Pancreas (tissue), 10 donors: Measurements from ENCODE around the gene EFNB2. TPM values are rescaled to one million over a fixed set of nuclear protein-coding genes. Genes with fewer than 3 reads are reported as not detected.

ENCODE experiments used
- ATAC-seq, 4 donors: fragments of 200-7000 bp; cut with Tn5 transposase; one replicate each; pipeline versions ENCODE4 v1.8.0 to v1.9.1; 2020; ENCODE audit warnings: mild to moderate bottlenecking in 4 of 4, moderate library complexity in 4 of 4
- DNase-seq, 6 donors: peaks; one replicate each; pipeline ENCODE4 v3.0.0-alpha.2; 2020
- FAIRE-seq: peaks from 2 replicates; lab custom pipeline; 2012; peaks lifted over from hg19 to GRCh38; lab: Jason Lieb, UNC
- H3K27ac ChIP-seq, 4 donors: fragments of 200-600 bp; sonication (generic); 1 replicate in 3 of 4; 2 replicates in 1 of 4; pipeline versions ENCODE4 v1.5.0 to v1.8.0; 2020
- H3K27me3 ChIP-seq, 4 donors: fragments of 200-600 bp; one replicate each; pipeline ENCODE4 v1.8.0; 2021
- H3K36me3 ChIP-seq, 3 donors: fragments of 200-600 bp; sonication (generic) in 1 of 3; one replicate each; pipeline versions ENCODE4 v1.5.0 to v1.8.0; 2020 to 2021
- H3K4me1 ChIP-seq, 3 donors: fragments of 200-600 bp; one replicate each; pipeline ENCODE4 v1.8.0; 2021
- H3K4me3 ChIP-seq, 4 donors: fragments of 200-600 bp; sonication (generic) in 2 of 4; one replicate each; pipeline versions ENCODE4 v1.5.0 to v1.8.0; 2020 to 2021
- H3K9me3 ChIP-seq, 4 donors: fragments of 200-600 bp; one replicate each; pipeline ENCODE4 v1.8.0; 2021
- CTCF ChIP-seq, 4 donors: fragments of 200-600 bp; sonication (generic) in 3 of 4; IDR thresholded peaks; one replicate each; pipeline versions ENCODE4 v1.5.0 to v1.8.0; 2021; ENCODE audit warnings: antibody characterized with exemption in 4 of 4
- WGBS, 2 donors: extraction: QIAGEN DNeasy Blood & Tissue Kit; methylation state at CpG; one replicate each; pipeline ENCODE4 v1.1.7; 2013; 5-methylcytosine and 5-hydroxymethylcytosine counted together
- intact Hi-C, 3 donors: fragments of 100-400 bp; cut with DNase I; formaldehyde crosslinking; loops; one replicate each; pipeline versions ENCODE4 v1.11.1 to v1.14.2; 2022
- polyA plus RNA-seq, 2 donors: library from polyadenylated mRNA; stranded (reverse); fragments of 200-250 nt; gene quantifications; one replicate each; pipeline ENCODE4 v1.2.3, GENCODE V29; 2013
- total RNA-seq, 6 donors: library from RNA; stranded (reverse); fragmentation: NEBNext Ultra II Directional in 4 of 6; extraction: Animal tissue kit (Norgen Biotek cat#: 25700) in 4 of 6; gene quantifications; one replicate each; pipeline versions ENCODE4 v1.2.1 to v1.2.4, GENCODE V29; 2021 to 2023
- donor health status: healthy with polysubstance abuse.
- donor health status: DM: no; HTN: no; CAD: no; lungs with moderate emphysema.
- donor health status: DM: no; HTN: no; CAD: no.
- donor health status: control.
- donor health status: control.
- donor health status: Bipolar disorder and iron deficiency.
- donor health status: DM: yes; HTN: yes; CAD: no.
- donor health status: DM: no; HTN: no; CAD: no.
- donor health status: DM: no; HTN: no; CAD: no.
- donor health status: DM: yes; HTN: yes; CAD: no.

The EFNB2 gene
- total and polyA plus RNA-seq, 8 donors = 2.4 to 8.0 (median 3.0) TPM

- DNase-seq (peak; percentile 90 to 97 (median 95)), FAIRE-seq (peak; percentile 93), ATAC-seq (peak; percentile 90 to 95 (median 93))
- H3K9me3 ChIP-seq = no peaks in the 10 kb centered on the region
- peak within 1 kb of the TSS; percentile 86 to 93 (median 90) for H3K27ac ChIP-seq
- TF ChIP-seq CTCF (IDR thresholded peaks at IDR 0.05) = no peak
- peaks cover 12 to 36% (median 18%) of the 10 kb centered on the region in 3 donors for H3K4me1 ChIP-seq
- H3K27me3 ChIP-seq = no peaks in the 10 kb centered on the region
- WGBS, 2 donors = 0 to 1% methylated on average over 100 to 108 of the region's 108 CpGs
- H3K36me3 ChIP-seq = no peaks in the 10 kb centered on the region
- intact Hi-C loops = no loop called here
- H3K4me3 ChIP-seq = peak within 1 kb of the TSS; percentile 75 to 96 (median 94)
Observed at GRCh38 chr13:106567474-106568298, 32.2 kb upstream of the EFNB2 start, which contains the start of gene ARGLU1. ARGLU1 (minus strand) TSS chr13:106568137; CDS start chr13:106567919, 218 bp downstream.

DNA sequence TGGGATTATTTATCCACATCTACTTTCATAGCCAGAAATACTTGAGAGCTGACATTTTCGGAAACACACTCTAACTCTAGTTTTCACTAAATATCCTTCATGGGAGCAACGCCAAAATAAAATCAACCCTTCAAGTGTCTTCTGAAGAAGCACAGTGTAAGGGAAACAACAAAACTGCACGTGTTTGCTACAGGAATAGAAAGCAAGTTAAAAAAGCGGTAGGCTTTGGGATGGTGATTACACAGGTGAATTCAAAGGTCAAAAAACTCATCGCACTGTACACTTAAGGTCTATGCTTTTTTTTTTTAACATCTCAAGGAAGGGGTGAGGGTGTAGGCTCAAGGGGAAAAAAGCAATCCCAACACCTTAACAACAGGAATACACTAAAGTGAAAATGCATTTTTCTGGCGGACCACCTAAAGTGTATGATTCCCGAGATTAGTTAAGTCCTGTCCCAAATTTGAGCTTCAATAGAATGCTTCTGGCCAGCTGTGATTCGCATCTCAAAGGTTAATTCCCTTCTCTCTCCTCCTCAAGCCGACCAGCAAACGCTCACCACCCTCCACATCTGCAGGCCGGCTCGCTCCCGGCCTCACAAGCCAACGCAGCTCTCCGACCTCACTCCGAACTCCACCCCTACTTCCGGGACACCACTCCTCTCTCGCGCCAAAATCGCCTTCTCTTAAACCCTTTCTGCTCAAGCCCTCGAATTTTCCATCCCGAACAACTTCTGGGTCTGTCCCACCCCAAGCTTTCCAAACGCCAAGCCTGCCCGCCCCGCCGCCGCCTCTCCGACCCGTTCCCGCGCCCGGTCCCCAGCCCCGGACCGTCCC lies 31.4 kb upstream of the EFNB2 start:
- H3K27me3 ChIP-seq = no peaks in the 10 kb centered on the region
- WGBS, 2 donors = 1% methylated on average over 28 to 34 of the region's 34 CpGs
- peak in 4 of 6 donors; percentile 43 to 59 (median 52) for DNase-seq
- peak overlapping the region; percentile 75 to 96 (median 94) for H3K4me3 ChIP-seq
- intact Hi-C loops = no loop called here
- no peaks in the 10 kb centered on the region for H3K9me3 ChIP-seq
- FAIRE-seq = no peak
- peak; percentile 49 to 70 (median 59) for ATAC-seq
- TF ChIP-seq CTCF (IDR thresholded peaks at IDR 0.05) = no peak
- H3K36me3 ChIP-seq = no peaks in the 10 kb centered on the region
- peak overlapping the region; percentile 86 to 93 (median 90) for H3K27ac ChIP-seq
- peaks cover 12 to 40% (median 18%) of the 10 kb centered on the region in 3 donors for H3K4me1 ChIP-seq

DNA sequence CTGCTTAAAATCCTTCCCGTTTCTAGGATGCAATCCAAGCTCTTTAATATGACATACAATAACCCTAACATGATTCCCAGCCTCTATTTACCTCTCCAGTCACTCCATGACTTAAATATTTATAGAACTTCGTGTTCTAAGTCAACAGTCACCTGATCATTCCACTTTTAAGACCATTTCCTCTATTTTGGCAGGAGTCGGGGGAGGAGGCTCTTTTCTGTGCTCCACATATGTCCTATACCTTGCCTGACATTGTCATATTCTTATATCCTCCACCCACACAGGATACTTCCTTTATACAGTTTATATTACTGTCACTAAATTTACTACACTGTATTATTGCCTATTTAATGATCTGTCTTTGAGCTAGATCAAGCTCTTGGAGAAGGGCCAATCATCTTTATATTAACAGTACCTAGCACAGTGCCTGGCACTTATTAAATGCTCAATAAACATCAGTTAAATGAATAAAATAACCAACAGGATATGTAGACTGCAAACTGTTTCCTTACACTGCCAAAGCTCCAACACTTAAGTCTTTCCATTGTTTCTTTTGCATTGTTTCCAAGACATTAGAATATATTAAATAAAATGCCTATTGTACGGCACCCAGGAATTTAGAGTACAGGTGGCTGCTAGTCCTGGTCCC lies 29.8 kb upstream of the EFNB2 start:
- Histone ChIP-seq H3K36me3 (no peaks in the 10 kb centered on the region), H3K9me3 (no peaks in the 10 kb centered on the region), H3K4me3 (peak overlapping the region in 1 of 4 donors; percentile 92), H3K27ac (no peak overlapping the region), H3K4me1 (peaks cover 12 to 48% (median 18%) of the 10 kb centered on the region in 3 donors), H3K27me3 (no peaks in the 10 kb centered on the region)
- DNase-seq (no peak), FAIRE-seq (no peak), ATAC-seq (no peak)
- TF ChIP-seq CTCF (IDR thresholded peaks at IDR 0.05) = no peak
- 43 to 49% methylated on average over 4 of the region's 4 CpGs for WGBS, 2 donors
- intact Hi-C loops = no loop called here

GRCh38 chr13:106562301-106562700 lies 26.8 kb upstream of the EFNB2 start:
- intact Hi-C loops = no loop called here
- Histone ChIP-seq H3K9me3 (no peaks in the 10 kb centered on the region), H3K27ac (peak overlapping the region in 1 of 4 donors; percentile 20), H3K4me3 (no peak overlapping the region), H3K4me1 (peaks cover 12 to 43% (median 15%) of the 10 kb centered on the region in 3 donors), H3K27me3 (no peaks in the 10 kb centered on the region), H3K36me3 (no peaks in the 10 kb centered on the region)
- WGBS, 2 donors = 89 to 95% methylated on average over 1 of the region's 1 CpG
- no peak for TF ChIP-seq CTCF (IDR thresholded peaks at IDR 0.05)
- no peak for DNase-seq
- FAIRE-seq = no peak
- ATAC-seq = no peak
